ENCODE data around the gene S100A3. TPM values are rescaled to one million over a fixed set of nuclear protein-coding genes. Genes with fewer than 3 reads are reported as not detected.
A peak's percentile ranks its signal among the peaks of the same experiment; 100 is the strongest.

Gene S100A3
- total RNA-seq, 1 experiment from 2014 or later, result 1.5 TPM

DNA sequence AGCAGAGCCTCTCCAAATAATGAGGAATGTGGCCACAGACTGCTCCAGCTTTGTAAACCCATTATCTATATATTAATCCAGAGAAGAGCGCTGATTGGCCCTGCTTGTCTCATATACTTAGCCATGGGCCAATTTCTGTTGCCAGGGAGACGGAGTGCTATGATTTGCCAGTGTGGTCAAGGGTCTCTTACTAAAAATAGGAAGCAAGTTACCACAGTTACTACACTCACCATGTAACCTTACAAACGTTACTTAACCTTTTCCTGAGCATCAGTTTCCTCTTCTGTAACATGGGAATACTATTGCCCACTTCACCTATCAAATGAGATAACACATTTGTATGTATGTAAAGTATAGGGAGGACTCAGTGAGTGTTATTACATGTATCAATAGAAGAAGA, 24.3 kb upstream of the S100A3 start:
- H3K4me3 ChIP-seq, result no peak overlapping the region
- H3K79me2 ChIP-seq (ENCODE audit: low read depth), result no peaks in the 10 kb centered on the region
- POLR2A ChIA-PET (ENCODE audit: unreplicated experiment), result no interaction called here
- no peaks in the 10 kb centered on the region for H3K9me2 ChIP-seq (ENCODE audit: insufficient read depth)
- H3F3A ChIP-seq (ENCODE audit: insufficient read depth, low read depth), result peaks cover 19% of the 10 kb centered on the region
- H3K4me2 ChIP-seq, result peak overlapping the region; percentile 32
- H3K27me3 ChIP-seq (ENCODE audit: insufficient read depth, low read depth), result no peaks in the 10 kb centered on the region
- CTCF ChIA-PET, result interaction anchor here (1.0 to 1.9 kb wide), 5 partner anchors 35 to 57 kb away, joined by 3 to 13 read pairs (median 7); partner anchors contain the start of genes S100A13 and S100A16
- no peak overlapping the region for H2AFZ ChIP-seq
- H3K36me3 ChIP-seq (ENCODE audit: low read depth), result no peaks in the 10 kb centered on the region
- TF ChIP-seq EZH2 (IDR thresholded peaks at IDR 0.05; ENCODE audit: low read depth), result no peak
- TF ChIP-seq, protein P1, sequence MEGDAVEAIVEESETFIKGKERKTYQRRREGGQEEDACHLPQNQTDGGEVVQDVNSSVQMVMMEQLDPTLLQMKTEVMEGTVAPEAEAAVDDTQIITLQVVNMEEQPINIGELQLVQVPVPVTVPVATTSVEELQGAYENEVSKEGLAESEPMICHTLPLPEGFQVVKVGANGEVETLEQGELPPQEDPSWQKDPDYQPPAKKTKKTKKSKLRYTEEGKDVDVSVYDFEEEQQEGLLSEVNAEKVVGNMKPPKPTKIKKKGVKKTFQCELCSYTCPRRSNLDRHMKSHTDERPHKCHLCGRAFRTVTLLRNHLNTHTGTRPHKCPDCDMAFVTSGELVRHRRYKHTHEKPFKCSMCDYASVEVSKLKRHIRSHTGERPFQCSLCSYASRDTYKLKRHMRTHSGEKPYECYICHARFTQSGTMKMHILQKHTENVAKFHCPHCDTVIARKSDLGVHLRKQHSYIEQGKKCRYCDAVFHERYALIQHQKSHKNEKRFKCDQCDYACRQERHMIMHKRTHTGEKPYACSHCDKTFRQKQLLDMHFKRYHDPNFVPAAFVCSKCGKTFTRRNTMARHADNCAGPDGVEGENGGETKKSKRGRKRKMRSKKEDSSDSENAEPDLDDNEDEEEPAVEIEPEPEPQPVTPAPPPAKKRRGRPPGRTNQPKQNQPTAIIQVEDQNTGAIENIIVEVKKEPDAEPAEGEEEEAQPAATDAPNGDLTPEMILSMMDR (conservative IDR thresholded peaks at IDR 0.05), result no peak
- no TSS peak for BruUV-seq (replicated peaks)
- DNase-seq, result no peak
- H3K4me1 ChIP-seq (replicated peaks; ENCODE audit: insufficient read depth), result peaks cover 21% of the 10 kb centered on the region
- H4K20me1 ChIP-seq (ENCODE audit: insufficient read depth), result no peaks in the 10 kb centered on the region
- peak overlapping the region; percentile 75 for H3K27ac ChIP-seq
- H3K9me3 ChIP-seq (ENCODE audit: insufficient read depth, low read depth), result no peaks in the 10 kb centered on the region
- intact Hi-C loops (cut with micrococcal nuclease; ENCODE audit: unreplicated experiment), result loop anchor here (5.0 kb wide), 1 partner anchor 84 kb away; the partner anchor contains the start of gene SNAPIN

DNA sequence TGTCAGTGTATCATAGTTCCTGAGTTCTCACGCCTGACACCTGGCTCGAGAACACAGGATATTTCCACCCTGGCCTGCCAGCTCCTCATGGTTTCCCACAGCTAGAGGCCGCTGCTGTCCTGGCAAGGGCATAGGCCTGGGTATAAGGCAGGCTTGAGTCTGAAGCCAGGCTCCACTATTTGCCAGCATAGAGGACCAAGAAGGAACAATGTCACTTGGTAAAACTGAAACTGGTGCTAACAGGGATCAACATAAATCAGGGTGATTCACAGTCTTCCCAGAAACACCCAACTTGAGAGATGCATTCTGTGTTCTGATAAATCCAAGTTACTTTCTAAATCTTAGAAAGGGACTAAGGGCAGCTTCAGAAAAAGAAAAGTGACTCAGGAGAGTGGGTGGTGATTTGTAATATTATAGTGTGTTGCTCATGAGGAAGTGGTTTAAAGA, 23.5 kb upstream of the S100A3 start:
- ChIA-PET CTCF (interaction anchor here (0.6 to 1.9 kb wide), 8 partner anchors 28 to 57 kb away, joined by 3 to 13 read pairs (median 4); partner anchors contain the start of genes S100A13, S100A14, S100A16 and S100A6), POLR2A (ENCODE audit: unreplicated experiment) (interaction anchor here (0.5 to 1.0 kb wide), 4 partner anchors 40 to 66 kb away, joined by 3 read pairs; partner anchors contain the start of genes S100A13 and S100A16)
- BruUV-seq (replicated peaks), result no TSS peak
- H3K9me3 ChIP-seq (ENCODE audit: insufficient read depth, low read depth), result no peaks in the 10 kb centered on the region
- DNase-seq, result peak; percentile 81 to 84
- H3K4me1 ChIP-seq (replicated peaks; ENCODE audit: insufficient read depth), result peaks cover 29% of the 10 kb centered on the region
- H2AFZ ChIP-seq, result no peak overlapping the region
- peak overlapping the region; percentile 75 for H3K27ac ChIP-seq
- H3K9me2 ChIP-seq (ENCODE audit: insufficient read depth), result no peaks in the 10 kb centered on the region
- H3K4me3 ChIP-seq, result no peak overlapping the region
- peak overlapping the region; percentile 32 for H3K4me2 ChIP-seq
- H3K27me3 ChIP-seq (ENCODE audit: insufficient read depth, low read depth), result no peaks in the 10 kb centered on the region
- H3F3A ChIP-seq (ENCODE audit: insufficient read depth, low read depth), result peaks cover 27% of the 10 kb centered on the region
- no peaks in the 10 kb centered on the region for H3K79me2 ChIP-seq (ENCODE audit: low read depth)
- H4K20me1 ChIP-seq (ENCODE audit: insufficient read depth), result no peaks in the 10 kb centered on the region
- H3K36me3 ChIP-seq (ENCODE audit: low read depth), result no peaks in the 10 kb centered on the region
- no peak for TF ChIP-seq EZH2 (IDR thresholded peaks at IDR 0.05; ENCODE audit: low read depth)
- TF ChIP-seq, protein P1 (conservative IDR thresholded peaks at IDR 0.05), result peak; percentile 91
- intact Hi-C loops (cut with micrococcal nuclease; ENCODE audit: unreplicated experiment), result loop anchor here (1.0 to 5.0 kb wide), 7 partner anchors 36 to 177 kb away; partner anchors contain the start of genes CHTOP, S100A13 and SNAPIN

DNA sequence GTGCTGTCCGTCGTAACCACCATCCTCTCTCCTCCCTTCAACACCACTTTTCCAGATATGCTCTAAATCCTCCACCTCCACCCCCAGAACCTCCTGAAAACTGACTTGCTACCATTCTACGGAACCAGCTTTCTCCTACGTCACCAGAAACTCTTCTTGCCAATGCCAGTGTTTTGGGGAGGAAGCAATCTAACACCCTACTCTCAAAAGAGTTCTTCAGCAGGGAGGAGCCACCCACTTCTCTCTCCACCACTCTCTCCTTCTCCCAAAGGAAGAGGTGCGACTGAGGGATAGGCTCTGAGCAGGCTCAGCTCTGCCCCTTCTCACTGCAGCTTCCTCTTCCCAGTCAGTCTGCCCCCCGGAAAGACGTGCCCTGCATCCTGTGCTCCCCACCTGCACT, 22.6 kb upstream of the S100A3 start:
- H3K4me2 ChIP-seq, result no peak overlapping the region
- H3F3A ChIP-seq (ENCODE audit: insufficient read depth, low read depth), result peaks cover 35% of the 10 kb centered on the region
- H3K79me2 ChIP-seq (ENCODE audit: low read depth), result no peaks in the 10 kb centered on the region
- H3K9me3 ChIP-seq (ENCODE audit: insufficient read depth, low read depth), result no peaks in the 10 kb centered on the region
- H3K4me1 ChIP-seq (replicated peaks; ENCODE audit: insufficient read depth), result peaks cover 38% of the 10 kb centered on the region
- no peak overlapping the region for H3K27ac ChIP-seq
- no peak overlapping the region for H2AFZ ChIP-seq
- intact Hi-C loops (cut with micrococcal nuclease; ENCODE audit: unreplicated experiment), result loop anchor here (1.0 to 5.0 kb wide), 7 partner anchors 37 to 178 kb away; partner anchors contain the start of genes CHTOP, S100A13 and SNAPIN
- DNase-seq, result no peak
- no peaks in the 10 kb centered on the region for H3K36me3 ChIP-seq (ENCODE audit: low read depth)
- H3K4me3 ChIP-seq, result no peak overlapping the region
- CTCF ChIA-PET, result interaction anchor here (0.7 to 1.9 kb wide), 5 partner anchors 36 to 61 kb away, joined by 3 to 13 read pairs (median 7); partner anchors contain the start of genes S100A14, S100A16 and S100A6
- BruUV-seq (replicated peaks), result no TSS peak
- POLR2A ChIA-PET (ENCODE audit: unreplicated experiment), result no interaction called here
- no peak for TF ChIP-seq EZH2 (IDR thresholded peaks at IDR 0.05; ENCODE audit: low read depth)
- TF ChIP-seq, protein P1 (conservative IDR thresholded peaks at IDR 0.05), result no peak
- no peaks in the 10 kb centered on the region for H4K20me1 ChIP-seq (ENCODE audit: insufficient read depth)
- H3K9me2 ChIP-seq (ENCODE audit: insufficient read depth), result no peaks in the 10 kb centered on the region
- no peaks in the 10 kb centered on the region for H3K27me3 ChIP-seq (ENCODE audit: insufficient read depth, low read depth)
